GM15510 (cell line): ENCODE data around the gene DNAJB8.

Experiments used
- POLR2A ChIP-seq: IDR thresholded peaks from 3 replicates; pipeline ENCODE4 v1.6.1; 2011; ENCODE audit warnings: borderline replicate concordance; ENCODE audit not compliant: insufficient read length; ENCODE audit errors: extremely low read depth

DNAJB8 gene

DNA sequence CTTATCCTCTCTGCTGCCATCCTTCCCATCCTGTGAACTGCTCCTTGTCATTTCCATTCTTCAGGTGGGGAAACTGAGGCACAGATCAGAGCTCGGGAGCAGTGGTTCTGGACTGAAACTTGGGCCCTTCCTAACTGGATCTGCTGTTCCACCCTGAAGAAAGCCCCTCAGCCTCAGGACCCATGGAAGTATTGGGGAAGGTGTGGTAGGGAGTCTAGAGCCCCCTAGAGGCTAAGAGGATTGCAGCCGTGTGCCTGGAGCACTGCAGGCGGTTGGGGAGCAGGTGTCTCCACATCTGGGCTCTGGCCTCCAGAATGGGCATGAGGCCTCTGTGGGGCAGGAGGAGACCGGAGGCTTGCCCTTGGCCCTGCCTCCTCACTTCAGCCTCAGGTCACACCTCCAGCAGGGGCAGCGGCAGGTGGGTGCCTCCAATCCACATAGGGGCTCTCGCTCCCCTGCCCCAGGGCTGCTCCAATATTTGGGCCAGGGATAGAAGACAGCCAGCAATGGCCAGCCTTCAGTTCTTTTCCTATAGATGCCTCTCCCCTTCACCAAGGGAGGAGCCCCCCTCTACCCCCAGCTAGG, 28.1 kb downstream of the DNAJB8 start:
- TF ChIP-seq POLR2A: no peak

DNA sequence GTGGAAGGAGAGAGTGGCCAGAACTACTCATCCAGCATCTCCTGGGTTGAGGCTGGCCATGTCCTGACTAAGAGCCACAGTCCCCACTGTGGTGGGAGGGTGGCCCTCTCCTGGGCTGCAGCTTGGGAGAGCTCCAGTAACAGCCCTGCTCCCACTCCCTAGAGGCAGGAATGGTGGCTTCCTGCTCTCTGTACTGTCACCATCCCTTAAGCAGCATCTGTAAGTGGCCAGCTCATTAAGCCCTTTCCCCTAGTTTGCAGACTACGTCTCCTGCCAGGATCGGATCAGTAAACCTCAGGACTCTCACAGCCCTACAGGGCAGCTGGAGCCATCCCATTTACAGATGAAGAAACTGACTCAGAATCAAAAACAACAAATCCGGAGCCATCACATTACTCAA, 30.5 kb downstream of the DNAJB8 start:
- TF ChIP-seq POLR2A: no peak

DNA sequence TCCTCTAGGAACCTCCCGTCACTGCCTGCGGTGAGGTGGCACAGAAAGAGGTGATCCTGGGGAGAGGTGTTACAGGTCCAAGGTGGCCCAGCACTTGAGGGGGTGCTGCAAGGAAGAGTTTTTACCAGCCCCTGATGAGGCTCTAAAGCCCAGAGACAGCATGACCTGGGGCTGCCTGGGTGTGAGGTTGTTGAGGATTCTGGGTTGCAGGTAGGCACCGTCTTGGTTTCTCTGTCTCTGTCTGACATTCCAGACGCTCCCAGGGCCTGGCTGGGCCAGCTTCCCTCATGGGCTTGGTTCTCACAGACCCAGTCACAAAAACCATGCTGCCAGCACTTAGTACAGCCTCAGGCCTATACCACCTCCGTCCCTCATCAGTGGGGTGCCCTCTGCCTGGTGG, 31.1 kb downstream of the DNAJB8 start:
- no peak for TF ChIP-seq POLR2A

DNA sequence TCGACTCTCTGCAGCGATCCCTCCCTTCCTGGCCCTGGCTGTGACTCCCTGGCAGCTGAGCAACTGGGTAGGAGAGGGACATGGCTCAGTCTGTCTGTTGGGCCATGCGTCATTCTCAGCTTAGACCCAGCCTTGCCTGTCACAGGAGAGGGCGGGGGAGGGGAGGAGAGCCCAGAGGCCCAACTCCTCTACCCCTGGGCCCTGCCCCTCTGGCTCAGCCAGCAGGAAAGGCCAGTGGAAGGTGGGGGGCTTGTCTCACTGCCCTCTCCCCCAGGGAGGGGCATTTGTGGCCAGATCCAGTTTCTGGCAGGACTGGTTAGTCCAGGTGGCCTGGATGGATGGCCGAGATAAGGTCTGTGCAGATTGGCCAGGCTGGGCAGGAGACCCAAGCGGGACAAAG, 31.6 kb downstream of the DNAJB8 start:
- no peak for TF ChIP-seq POLR2A

DNA sequence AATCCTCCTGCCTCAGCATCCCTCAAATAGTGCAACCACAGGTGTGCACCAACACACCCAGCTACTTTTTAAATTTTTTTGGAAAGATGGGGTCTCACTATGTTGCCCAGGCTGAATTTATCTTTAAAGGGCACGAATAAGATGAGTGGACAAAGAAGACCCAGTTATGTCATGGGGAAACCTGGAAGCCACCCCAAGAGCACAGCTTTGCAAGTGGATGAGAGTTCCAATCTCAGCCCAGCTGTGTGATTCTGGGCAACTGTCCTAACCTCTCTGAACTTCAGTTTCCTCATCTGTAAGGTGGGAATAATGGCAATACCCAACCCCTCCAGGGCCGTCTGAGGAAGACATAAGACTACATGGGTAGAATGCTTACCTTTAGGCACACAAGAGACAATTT, 32.2 kb downstream of the DNAJB8 start:
- no peak for TF ChIP-seq POLR2A

DNA sequence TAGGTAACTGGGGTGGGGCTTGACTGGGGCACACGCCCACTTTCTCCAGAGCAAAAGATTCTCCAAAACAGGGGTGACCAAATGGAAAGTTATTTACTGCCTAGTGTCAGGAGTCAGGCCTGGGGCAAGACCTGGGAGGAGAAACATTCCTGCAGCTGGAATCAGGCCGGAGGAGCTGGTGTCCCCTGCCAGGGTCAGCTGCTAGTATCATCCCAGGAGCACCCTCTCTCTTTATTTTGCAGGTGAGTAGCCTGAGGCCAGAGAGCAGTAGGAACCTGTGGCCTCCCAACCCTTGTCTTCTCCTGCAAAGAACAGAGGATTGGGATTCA, 32.9 kb downstream of the DNAJB8 start:
- TF ChIP-seq POLR2A: no peak

DNA sequence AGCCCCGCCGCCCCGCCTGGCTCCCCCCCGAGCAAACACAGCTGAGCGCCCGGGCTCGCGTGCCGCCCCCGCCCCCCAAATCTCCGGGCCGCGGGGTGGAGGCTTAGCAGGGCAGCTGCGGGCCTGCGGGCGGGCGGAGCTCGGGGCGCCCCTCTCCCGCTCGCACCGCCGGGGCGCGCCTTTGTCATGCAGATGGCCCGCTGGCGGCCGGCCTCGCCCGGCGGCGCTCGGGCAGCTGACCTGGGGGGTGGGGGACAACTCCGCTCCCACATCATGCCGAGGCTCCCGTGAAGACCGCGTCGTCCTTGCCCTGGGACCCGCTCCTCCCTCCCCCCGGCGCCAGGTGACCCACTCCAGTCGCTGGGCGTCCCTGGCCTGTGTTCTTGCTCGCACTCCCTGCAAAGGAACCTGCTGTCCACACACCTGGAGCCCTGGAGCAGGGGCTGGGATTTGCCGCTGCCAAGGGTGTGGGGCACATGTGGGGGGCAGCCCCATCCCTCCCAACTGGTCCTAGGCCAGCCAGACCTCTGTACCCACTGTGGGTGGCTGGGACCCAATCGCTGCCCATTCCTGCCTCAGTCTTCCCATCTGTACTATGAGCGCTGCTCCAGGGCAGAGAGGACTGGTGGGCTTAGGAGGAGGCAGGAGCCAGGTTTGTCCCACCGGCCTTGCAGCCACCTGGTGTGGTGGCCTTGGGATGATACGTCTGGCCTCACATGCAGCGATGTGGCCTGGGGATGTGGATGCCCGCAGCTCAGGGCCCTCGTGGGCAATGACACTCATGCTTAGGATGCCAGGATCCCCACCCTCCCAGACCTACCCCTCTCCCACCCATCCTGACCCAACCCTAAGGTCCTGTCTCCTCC, 33.5 kb downstream of the DNAJB8 start:
- TF ChIP-seq POLR2A: no peak

DNA sequence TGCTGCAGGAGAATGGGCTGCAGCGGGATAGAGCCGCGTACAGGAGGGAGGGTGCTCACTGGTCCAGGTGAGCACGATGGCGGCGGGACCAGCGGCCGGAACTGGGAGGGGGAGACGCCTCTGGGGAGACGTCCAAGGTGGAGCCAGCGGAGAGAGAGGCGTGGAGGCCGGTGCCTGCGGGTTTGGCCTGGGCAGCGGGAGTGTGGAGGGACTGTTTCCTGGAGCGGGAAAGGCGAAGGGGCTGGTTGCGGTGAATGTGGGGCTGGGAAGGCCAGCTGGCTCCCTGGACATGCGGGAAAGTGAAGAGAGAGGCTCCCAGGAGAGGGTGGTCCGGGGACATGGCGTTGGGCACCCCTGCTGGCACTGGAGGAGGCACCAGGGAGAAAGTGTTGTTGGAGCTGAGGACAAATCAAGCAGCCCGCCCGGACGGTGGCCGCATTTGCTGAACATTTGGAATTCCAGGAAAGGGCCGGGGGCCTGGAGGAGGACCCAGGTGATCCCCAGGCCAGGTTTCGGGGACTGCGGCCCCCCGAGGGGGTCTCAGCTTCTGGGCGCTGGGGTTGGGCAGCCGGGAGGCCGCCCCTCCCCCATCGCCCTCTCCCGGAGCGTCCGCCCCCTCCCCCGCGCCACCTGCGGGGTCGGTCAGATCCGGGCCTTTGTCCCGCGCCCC, 34.3 kb downstream of the DNAJB8 start:
- no peak for TF ChIP-seq POLR2A

DNA sequence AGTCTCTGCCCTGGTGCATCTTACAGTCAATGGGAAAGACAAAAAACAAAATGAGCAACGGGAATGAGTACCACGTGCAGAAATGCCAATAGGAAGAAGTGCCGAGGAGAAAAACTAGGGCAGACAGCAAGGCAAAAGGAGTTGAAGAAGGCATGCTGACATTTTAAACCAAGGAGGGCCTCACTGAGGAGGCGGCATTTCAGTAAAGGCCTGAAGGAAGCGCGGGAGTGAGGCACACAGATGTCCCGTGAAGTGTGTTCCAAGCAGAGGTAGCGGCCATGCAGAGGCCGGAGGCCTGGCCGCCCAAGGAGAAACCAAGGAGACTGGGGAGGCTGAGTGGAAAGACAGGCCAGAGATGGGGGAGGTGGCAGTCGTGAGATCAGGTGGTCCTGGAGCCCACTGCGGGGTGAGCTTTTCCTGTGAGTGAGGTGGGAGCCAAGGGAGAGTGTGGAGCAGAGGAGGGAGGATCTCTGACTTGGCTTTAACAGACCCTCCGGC, 34.8 kb downstream of the DNAJB8 start:
- TF ChIP-seq POLR2A: no peak

DNA sequence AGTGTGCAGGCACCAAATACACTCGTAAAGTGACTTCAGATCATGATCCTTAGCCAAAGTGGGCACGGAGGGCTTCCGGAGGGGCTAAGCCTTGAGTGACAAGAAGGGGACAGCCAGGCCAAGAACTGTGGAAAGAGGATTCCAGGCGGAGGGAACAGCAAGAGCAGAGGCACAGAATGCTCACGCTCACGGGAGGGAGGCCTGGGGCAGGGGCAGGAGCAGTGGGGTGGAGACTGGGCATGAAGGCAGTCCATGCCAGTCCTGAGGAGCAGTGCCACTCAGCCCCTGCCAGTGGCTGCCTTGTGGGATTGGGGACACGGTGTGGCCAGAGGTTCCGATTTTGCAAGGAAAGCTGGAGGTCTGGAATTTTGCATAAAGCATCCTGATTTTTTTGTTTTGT, 36.0 kb downstream of the DNAJB8 start:
- TF ChIP-seq POLR2A: no peak

DNA sequence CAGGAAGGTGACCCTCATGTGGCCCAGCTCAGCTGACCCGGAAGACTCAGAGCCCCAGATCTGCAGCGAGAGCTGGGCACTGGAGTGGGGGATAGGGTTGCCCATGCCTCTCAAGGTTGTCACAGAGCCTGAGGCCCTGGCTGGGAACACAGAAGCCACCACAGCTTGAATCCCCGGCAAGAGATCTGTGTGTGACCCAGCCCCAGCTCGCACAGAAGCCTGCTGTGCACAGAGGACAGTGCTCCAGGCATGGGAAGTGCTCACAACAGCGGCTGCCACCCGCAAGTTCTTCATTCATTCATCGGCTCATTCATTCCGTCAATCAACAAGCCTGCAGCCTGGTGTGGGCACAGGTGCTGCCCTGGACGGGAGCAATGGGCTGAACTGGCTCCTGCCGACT, 36.4 kb downstream of the DNAJB8 start:
- no peak for TF ChIP-seq POLR2A

DNA sequence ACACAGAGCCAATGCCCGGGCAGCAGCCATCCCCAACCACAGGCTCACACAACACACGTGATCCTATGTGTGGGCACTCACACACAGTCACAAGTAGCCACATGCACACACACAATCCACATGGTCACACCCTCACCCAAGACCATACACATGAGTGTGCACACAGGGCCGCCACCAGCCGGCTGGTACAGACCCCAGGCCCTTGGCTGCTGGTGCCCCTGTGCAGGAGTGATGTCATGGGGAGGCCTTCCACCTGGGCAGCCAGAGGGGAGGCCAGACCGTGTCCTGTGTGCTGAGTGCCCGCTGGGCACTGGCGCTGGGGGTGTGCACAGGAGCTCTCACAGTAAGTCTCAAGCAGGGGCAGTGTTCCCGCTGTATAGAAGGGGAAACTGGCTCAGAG, 36.9 kb downstream of the DNAJB8 start:
- TF ChIP-seq POLR2A: no peak

DNA sequence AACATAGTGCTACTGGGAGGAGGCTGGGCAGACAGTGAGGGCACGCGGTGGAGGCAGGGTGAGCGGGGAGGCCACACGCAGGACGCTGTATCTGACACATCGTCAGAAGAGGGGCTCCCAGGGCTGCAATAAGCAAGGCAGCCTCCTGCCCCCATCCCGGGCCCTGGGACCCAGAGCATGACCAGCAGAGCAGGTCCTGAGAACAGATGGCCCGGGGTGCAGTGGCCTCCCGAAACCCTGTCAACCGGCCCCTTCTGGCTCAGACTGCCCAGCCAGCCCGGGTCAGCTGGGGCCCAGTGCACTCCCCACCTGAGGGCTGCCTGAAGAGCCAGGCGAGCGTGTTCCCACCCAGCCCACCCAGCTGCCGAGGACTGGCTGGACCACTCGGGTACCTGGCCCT, 37.4 kb downstream of the DNAJB8 start:
- TF ChIP-seq POLR2A: no peak

DNA sequence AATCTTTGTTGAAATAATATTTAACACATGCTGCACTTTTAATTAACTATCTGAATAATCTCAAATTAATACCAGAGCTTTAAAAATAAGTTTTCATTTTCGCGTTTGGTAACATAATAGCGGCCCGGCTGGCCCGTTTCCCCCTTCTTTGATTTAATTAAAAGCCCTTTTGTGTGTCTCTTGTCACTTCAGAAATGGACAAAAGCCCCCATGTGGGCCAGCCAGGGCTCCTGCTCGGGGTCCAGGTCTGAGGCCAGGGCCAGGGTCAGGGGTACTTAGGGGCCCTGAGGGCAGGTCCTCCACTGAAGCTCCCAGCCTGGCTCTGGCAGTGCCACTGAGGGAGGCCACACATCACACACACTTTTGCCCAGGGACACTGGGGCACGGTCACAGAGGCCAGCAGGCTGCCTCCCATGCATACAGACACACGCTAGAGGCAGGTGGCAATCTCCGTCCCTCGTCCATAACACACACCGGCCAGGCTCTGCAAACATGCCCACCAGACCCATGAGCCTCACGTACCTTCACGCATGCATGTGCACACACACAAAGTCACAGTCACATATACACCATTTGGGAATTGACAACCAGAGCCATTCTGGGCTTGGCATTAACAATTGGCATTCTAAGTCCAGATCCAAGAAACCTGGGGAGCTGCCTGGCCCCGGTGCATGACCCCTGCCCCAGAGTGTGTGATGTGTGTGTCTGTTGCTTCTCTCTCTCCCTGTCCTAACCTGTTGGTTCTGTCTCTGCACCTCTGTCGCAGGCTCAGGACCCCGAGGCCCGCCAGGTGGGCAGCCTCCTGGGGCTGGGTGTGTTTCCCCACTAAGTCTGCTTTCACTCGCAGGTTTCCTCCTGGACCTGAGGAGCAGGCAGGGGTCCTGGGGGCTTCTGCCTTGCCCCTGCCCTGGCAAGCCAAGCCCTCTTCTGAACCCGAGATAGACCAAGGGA, 38.5 kb downstream of the DNAJB8 start:
- no peak for TF ChIP-seq POLR2A

DNA sequence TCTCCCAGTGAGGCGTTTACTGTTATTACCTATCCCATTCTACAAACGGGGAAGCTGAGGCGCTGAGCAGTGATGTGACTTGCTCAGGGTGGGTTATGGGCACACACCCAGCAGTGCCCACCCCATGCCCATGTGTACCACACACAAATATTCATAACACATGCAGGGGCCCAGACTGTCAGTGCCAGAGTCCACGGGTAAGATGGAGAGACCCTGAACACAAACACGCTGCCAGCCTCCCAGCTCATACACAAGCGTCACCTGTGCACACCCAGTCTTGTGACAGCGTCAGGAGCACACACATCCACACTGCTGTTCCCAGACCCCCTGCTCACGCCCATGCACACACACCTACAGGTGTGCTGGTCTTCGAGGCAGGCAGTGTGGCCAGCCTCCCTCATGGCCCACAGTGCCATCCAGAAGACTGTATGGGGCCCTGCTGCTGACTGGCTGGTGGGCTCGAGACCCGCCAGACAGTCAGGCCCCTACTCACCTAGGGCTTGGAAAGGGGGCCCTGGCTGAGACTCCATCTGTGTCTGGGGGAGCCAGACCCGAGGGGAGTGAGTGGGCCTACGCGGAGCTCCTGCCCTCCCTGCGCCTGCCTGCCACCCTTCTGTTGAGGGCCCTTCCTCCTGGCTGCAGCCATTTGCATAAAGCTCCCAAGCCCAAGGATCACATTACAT, 39.4 kb downstream of the DNAJB8 start:
- no peak for TF ChIP-seq POLR2A
